ENCODE results near the gene ENOX1. TPM values are rescaled to one million over a fixed set of nuclear protein-coding genes. Genes with fewer than 3 reads are reported as not detected.

The ENOX1 gene
- total and polyA plus RNA-seq, 2 donors (not counting 3 experiments of a cell fraction or from before 2014, with no cell fraction given) = 0.17 to 0.97 TPM

GRCh38 chr13:43597599-43597945 lies 189.2 kb downstream of the ENOX1 start:
- DNase-seq (ENCODE audit: low read depth, low spot score) = no peak
- no peak for TF ChIP-seq JUN (IDR thresholded peaks at IDR 0.05; ENCODE audit: borderline replicate concordance, insufficient read depth, insufficient read length, low read depth)
- TF ChIP-seq EZH2 (IDR thresholded peaks at IDR 0.05; ENCODE audit: borderline replicate concordance, low read depth, low read length, severe bottlenecking) = no peak
- no peak for TF ChIP-seq POLR2AphosphoS5 (IDR thresholded peaks at IDR 0.05; ENCODE audit: insufficient read depth, low read depth, low read length)
- TF ChIP-seq GATA2 (IDR thresholded peaks at IDR 0.05; ENCODE audit: insufficient read depth, insufficient read length, low read depth, low read length) = no peak
- TF ChIP-seq MYC (IDR thresholded peaks at IDR 0.05; ENCODE audit: low read depth, low read length) = no peak
- no peak for TF ChIP-seq MAX (IDR thresholded peaks at IDR 0.05; ENCODE audit: insufficient read depth, insufficient read length)
- no peak for TF ChIP-seq POLR2A (IDR thresholded peaks at IDR 0.05; ENCODE audit: low read depth, low read length)
- TF ChIP-seq FOS (IDR thresholded peaks at IDR 0.05; ENCODE audit: borderline replicate concordance, insufficient read depth, low read length) = no peak
- no peak for TF ChIP-seq CTCF (IDR thresholded peaks at IDR 0.05; ENCODE audit: extremely low read depth in 1 of 2, insufficient read depth in 1 of 2, low read depth in 1 of 2, low read length in 2 of 2)
- ChIA-PET POLR2A (no interaction called here), CTCF (no interaction called here)
- H2AFZ ChIP-seq (ENCODE audit: low read depth, low read length) = no peak overlapping the region
- H3K27me3 ChIP-seq (ENCODE audit: control insufficient read depth in 2 of 2, insufficient read depth in 2 of 2, low read length in 2 of 2) = no peaks in the 10 kb centered on the region
- intact Hi-C loops (cut with micrococcal nuclease) = no loop called here
- H3K4me3 ChIP-seq (replicated peaks in 1 of 3; ENCODE audit: insufficient read depth in 1 of 3, low read depth in 1 of 3, low read length in 3 of 3) = no peak overlapping the region
- H3K9me3 ChIP-seq (replicated peaks; ENCODE audit: control insufficient read depth, insufficient read depth, low read length) = no peaks in the 10 kb centered on the region
- no peaks in the 10 kb centered on the region for H3K36me3 ChIP-seq (ENCODE audit: control insufficient read depth in 2 of 2, extremely low read depth in 1 of 2, insufficient read depth in 2 of 2, low read length in 2 of 2)
- H3K27ac ChIP-seq (ENCODE audit: insufficient read depth, low read depth, low read length) = no peak overlapping the region
- no peak for FAIRE-seq
- no peaks in the 10 kb centered on the region for H4K20me1 ChIP-seq (replicated peaks; ENCODE audit: control insufficient read depth, extremely low read depth, insufficient read depth, low read length)
- no peak overlapping the region for H3K9ac ChIP-seq (replicated peaks; ENCODE audit: extremely low read depth, insufficient read depth, low read length)
- no TSS peak for BruUV-seq (replicated peaks)
- H3K4me1 ChIP-seq (ENCODE audit: control insufficient read depth, extremely low read depth, insufficient read depth, low read length) = no peaks in the 10 kb centered on the region
- no peaks in the 10 kb centered on the region for H3K79me2 ChIP-seq (ENCODE audit: control insufficient read depth, insufficient read depth, low read length)
- no peak overlapping the region for H3K4me2 ChIP-seq (ENCODE audit: insufficient read depth, low read length)
- H3K9me1 ChIP-seq (replicated peaks; ENCODE audit: control insufficient read depth, extremely low read depth, insufficient read depth, low read length) = no peaks in the 10 kb centered on the region
- dilution Hi-C loops (cut with MboI; ENCODE audit: extremely low pct_ligation_motif_present, low sequenced_read_pairs) = no loop called here
